Measurements from ENCODE around the gene VEZT.

DNA sequence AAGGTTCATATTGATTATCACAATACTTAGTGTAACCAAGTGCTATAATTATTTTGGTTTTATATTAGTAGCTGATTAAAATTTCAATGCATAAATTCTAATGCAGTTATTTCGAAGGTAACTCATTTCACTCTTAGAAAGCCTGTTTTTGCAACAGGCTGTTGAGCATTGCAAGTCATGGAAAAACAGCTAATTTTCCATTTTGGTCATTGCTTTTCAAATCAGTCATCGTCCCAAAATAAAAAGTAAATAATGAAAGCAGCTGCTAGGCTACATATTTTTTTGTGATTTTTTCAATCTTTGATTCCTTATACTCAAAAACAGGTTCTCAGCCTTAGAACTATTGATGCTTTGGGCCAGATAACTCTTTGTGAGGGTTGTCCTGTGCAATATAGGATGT, 22.9 kb downstream of the VEZT start:
- TF ChIP-seq, protein P1, sequence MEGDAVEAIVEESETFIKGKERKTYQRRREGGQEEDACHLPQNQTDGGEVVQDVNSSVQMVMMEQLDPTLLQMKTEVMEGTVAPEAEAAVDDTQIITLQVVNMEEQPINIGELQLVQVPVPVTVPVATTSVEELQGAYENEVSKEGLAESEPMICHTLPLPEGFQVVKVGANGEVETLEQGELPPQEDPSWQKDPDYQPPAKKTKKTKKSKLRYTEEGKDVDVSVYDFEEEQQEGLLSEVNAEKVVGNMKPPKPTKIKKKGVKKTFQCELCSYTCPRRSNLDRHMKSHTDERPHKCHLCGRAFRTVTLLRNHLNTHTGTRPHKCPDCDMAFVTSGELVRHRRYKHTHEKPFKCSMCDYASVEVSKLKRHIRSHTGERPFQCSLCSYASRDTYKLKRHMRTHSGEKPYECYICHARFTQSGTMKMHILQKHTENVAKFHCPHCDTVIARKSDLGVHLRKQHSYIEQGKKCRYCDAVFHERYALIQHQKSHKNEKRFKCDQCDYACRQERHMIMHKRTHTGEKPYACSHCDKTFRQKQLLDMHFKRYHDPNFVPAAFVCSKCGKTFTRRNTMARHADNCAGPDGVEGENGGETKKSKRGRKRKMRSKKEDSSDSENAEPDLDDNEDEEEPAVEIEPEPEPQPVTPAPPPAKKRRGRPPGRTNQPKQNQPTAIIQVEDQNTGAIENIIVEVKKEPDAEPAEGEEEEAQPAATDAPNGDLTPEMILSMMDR (conservative IDR thresholded peaks at IDR 0.05) = no peak
- no peak for TF ChIP-seq ZFX (IDR thresholded peaks at IDR 0.05)

Measured in C4-2B (cell line).